Activated T-cell treated with anti-CD3 and anti-CD28 coated beads for 48 hours (primary cell): Measurements from ENCODE around the gene UCHL3.
"Not testable (repeated sequence)": the region's sequence is repeated elsewhere in the genome, so short reads cannot be mapped to it uniquely, and the experiment has no call there.

ENCODE experiments used
- DNase-seq: peaks from one replicate; pipeline ENCODE4 v3.0.0-alpha.2; 2020; ENCODE audit warnings: low read depth

Gene UCHL3

GRCh38 chr13:75549262-75550158, at the start of gene UCHL3:
Gene UCHL3 (plus strand): TSS chr13:75549791. CDS start chr13:75549821, 30 bp downstream.
- DNase-seq, result peak; percentile 96

- no peak for DNase-seq
Observed at GRCh38 chr13:75505327-75505726, 44.3 kb upstream of the UCHL3 start.

- DNase-seq, result no peak
Observed at GRCh38 chr13:75506018-75506417, 43.6 kb upstream of the UCHL3 start.

GRCh38 chr13:75507027-75508001, 42.3 kb upstream of the UCHL3 start:
- DNase-seq, result no peak

- no peak for DNase-seq
Observed at GRCh38 chr13:75508002-75508548, 41.5 kb upstream of the UCHL3 start.

GRCh38 chr13:75511051-75511625, 38.5 kb upstream of the UCHL3 start:
- no peak for DNase-seq

- no peak for DNase-seq
Observed at GRCh38 chr13:75512253-75512652, 37.3 kb upstream of the UCHL3 start.

GRCh38 chr13:75513271-75513670, 36.3 kb upstream of the UCHL3 start:
- DNase-seq, result no peak

- no peak for DNase-seq
Observed at GRCh38 chr13:75514080-75514995, 35.3 kb upstream of the UCHL3 start.

- no peak for DNase-seq
Observed at GRCh38 chr13:75518439-75519088, 31.0 kb upstream of the UCHL3 start.

- no peak for DNase-seq
Observed at GRCh38 chr13:75521956-75522355, 27.6 kb upstream of the UCHL3 start.

GRCh38 chr13:75530549-75530961, 19.0 kb upstream of the UCHL3 start:
- no peak for DNase-seq

- DNase-seq, result no peak
Observed at GRCh38 chr13:75533861-75534260, 15.7 kb upstream of the UCHL3 start.

GRCh38 chr13:75537401-75538365, 11.9 kb upstream of the UCHL3 start, which contains the start of gene COMMD6:
Gene COMMD6 (minus strand): TSS chr13:75537841. CDS start chr13:75537805, 36 bp downstream.
- peak; percentile 57 for DNase-seq

- no peak for DNase-seq
Observed at GRCh38 chr13:75541287-75541686, 8.3 kb upstream of the UCHL3 start.

- DNase-seq, result no peak
Observed at GRCh38 chr13:75541961-75542360, 7.6 kb upstream of the UCHL3 start.

GRCh38 chr13:75544681-75545330, 4.8 kb upstream of the UCHL3 start:
- DNase-seq, result no peak

GRCh38 chr13:75545386-75545785, 4.2 kb upstream of the UCHL3 start:
- not testable (repeated sequence) for DNase-seq
